Natural killer cell (primary cell): ENCODE results near the gene SYNJ2. TPM values are rescaled to one million over a fixed set of nuclear protein-coding genes. Genes with fewer than 3 reads are reported as not detected.

Experiments
- ATAC-seq, 3 donors: fragments of 150-1000 bp in 2 of 3; fragments of 200-7000 bp in 1 of 3; cut with Tn5 transposase; 1 replicate in 1 of 3; 2 replicates in 2 of 3; pipeline ENCODE4 v1.10.0; 2021; ENCODE audit warnings: mild to moderate bottlenecking in 2 of 3, moderate library complexity in 2 of 3
- DNase-seq, 2 donors: peaks; one replicate each; pipeline versions ENCODE4 v3.0.0 to v3.0.0-alpha.2; 2013 to 2021; ENCODE audit warnings: mixed read lengths in 1 of 2
- H3K27ac ChIP-seq: one replicate; pipeline ENCODE4 v1.5.1; 2013; ENCODE audit warnings: mild to moderate bottlenecking, low read length
- H3K27me3 ChIP-seq: one replicate; pipeline ENCODE4 v1.6.1; 2013; ENCODE audit warnings: low read length; ENCODE audit not compliant: control insufficient read depth, insufficient read depth
- H3K36me3 ChIP-seq: one replicate; pipeline ENCODE4 v1.6.1; 2013; ENCODE audit warnings: low read length; ENCODE audit not compliant: control insufficient read depth, insufficient read depth
- H3K4me1 ChIP-seq: one replicate; pipeline ENCODE4 v1.6.1; 2013; ENCODE audit warnings: low read length; ENCODE audit not compliant: control insufficient read depth, insufficient read depth
- H3K4me3 ChIP-seq: one replicate; pipeline ENCODE4 v1.5.1; 2013; ENCODE audit warnings: low read length
- H3K9me3 ChIP-seq: one replicate; pipeline ENCODE4 v1.6.1; 2013; ENCODE audit warnings: low read length; ENCODE audit not compliant: control insufficient read depth, insufficient read depth
- H3K27ac Mint-ChIP-seq, 2 donors: one replicate each; pipeline ENCODE4 v1.8.0; 2022; ENCODE audit warnings: mild to moderate bottlenecking in 2 of 2, mixed read lengths in 2 of 2, moderate library complexity in 1 of 2
- H3K27me3 Mint-ChIP-seq, 2 donors: one replicate each; pipeline ENCODE4 v1.8.0; 2022; ENCODE audit warnings: low read depth in 2 of 2, mixed read lengths in 2 of 2
- H3K36me3 Mint-ChIP-seq: one replicate; pipeline ENCODE4 v1.8.0; 2022; ENCODE audit warnings: mixed read lengths
- H3K4me1 Mint-ChIP-seq, 2 donors: one replicate each; pipeline ENCODE4 v1.8.0; 2022; ENCODE audit warnings: mixed read lengths in 2 of 2
- H3K4me3 Mint-ChIP-seq: one replicate; pipeline ENCODE4 v1.8.0; 2022; ENCODE audit warnings: mild to moderate bottlenecking, moderate library complexity, mixed read lengths
- H3K9me3 Mint-ChIP-seq, 2 donors: one replicate each; pipeline ENCODE4 v1.8.0; 2022; ENCODE audit warnings: mixed read lengths in 2 of 2
- CTCF ChIP-seq: fragments of 200-600 bp; IDR thresholded peaks from one replicate; pipeline ENCODE4 v1.8.0; 2022; ENCODE audit warnings: antibody characterized with exemption
- WGBS: methylation state at CpG from one replicate; pipeline ENCODE4 v1.1.7; 2013; ENCODE audit warnings: missing lambda C conversion rate; ENCODE audit not compliant: insufficient coverage; 5-methylcytosine and 5-hydroxymethylcytosine counted together
- intact Hi-C: fragments of 100-400 bp; cut with micrococcal nuclease; formaldehyde crosslinking; loops from one replicate; pipeline ENCODE4 v1.14.2; 2022
- total RNA-seq, 4 donors: library from RNA; stranded (reverse); fragments of 120-200 nt in 1 of 4; gene quantifications; one replicate each; pipeline versions ENCODE4 v1.2.3 to v1.2.4, GENCODE V29; 2013 to 2022

Gene SYNJ2
- total RNA-seq, 3 donors from 2014 or later (not counting 1 experiment from before 2014, with no cell fraction given) = 24.4 to 47.0 (median 28.0) TPM

GRCh38 chr6:158002249-158002950, 20.7 kb downstream of the SYNJ2 start:
- Histone ChIP-seq H3K4me3 (no peak overlapping the region), H3K36me3 (no peaks in the 10 kb centered on the region), H3K27me3 (no peaks in the 10 kb centered on the region), H3K27ac (no peak overlapping the region), H3K4me1 (peaks cover 17% of the 10 kb centered on the region), H3K9me3 (no peaks in the 10 kb centered on the region)
- no peak for TF ChIP-seq CTCF
- Mint-ChIP-seq H3K27ac (peak overlapping the region; percentile 77 to 79), H3K4me1 (peaks cover 64 to 70% of the 10 kb centered on the region in 2 donors), H3K36me3 (no peaks in the 10 kb centered on the region), H3K4me3 (no peak overlapping the region), H3K9me3 (no peaks in the 10 kb centered on the region), H3K27me3 (no peaks in the 10 kb centered on the region)
- ATAC-seq = peak in 1 of 3 donors; percentile 22
- no peak for DNase-seq
- WGBS = 91% methylated on average over 6 of the region's 6 CpGs
- intact Hi-C loops = no loop called here

GRCh38 chr6:158002951-158003853, 21.5 kb downstream of the SYNJ2 start:
- peak overlapping the region; percentile 77 to 79 for H3K27ac Mint-ChIP-seq
- ATAC-seq (peak; percentile 36 to 61 (median 42)), DNase-seq (peak in 1 of 2 donors; percentile 29)
- Histone ChIP-seq H3K36me3 (no peaks in the 10 kb centered on the region), H3K4me3 (no peak overlapping the region), H3K27ac (no peak overlapping the region), H3K4me1 (peaks cover 19% of the 10 kb centered on the region), H3K27me3 (no peaks in the 10 kb centered on the region), H3K9me3 (no peaks in the 10 kb centered on the region)
- peaks cover 64 to 77% of the 10 kb centered on the region in 2 donors for H3K4me1 Mint-ChIP-seq
- intact Hi-C loops = no loop called here
- 63% methylated on average over 15 of the region's 15 CpGs for WGBS
- no peak for TF ChIP-seq CTCF
- no peaks in the 10 kb centered on the region for H3K27me3 Mint-ChIP-seq
- no peaks in the 10 kb centered on the region for H3K36me3 Mint-ChIP-seq
- H3K9me3 Mint-ChIP-seq = no peaks in the 10 kb centered on the region
- H3K4me3 Mint-ChIP-seq = no peak overlapping the region

- no peak overlapping the region for H3K4me3 ChIP-seq
- peak overlapping the region; percentile 77 to 79 for H3K27ac Mint-ChIP-seq
- no peaks in the 10 kb centered on the region for H3K9me3 Mint-ChIP-seq
- no peak overlapping the region for H3K27ac ChIP-seq
- no peaks in the 10 kb centered on the region for H3K36me3 Mint-ChIP-seq
- H3K4me1 Mint-ChIP-seq = peaks cover 64 to 81% of the 10 kb centered on the region in 2 donors
- no peak overlapping the region for H3K4me3 Mint-ChIP-seq
- H3K9me3 ChIP-seq = no peaks in the 10 kb centered on the region
- TF ChIP-seq CTCF = no peak
- no peaks in the 10 kb centered on the region for H3K36me3 ChIP-seq
- intact Hi-C loops = loop anchor here (2.0 kb wide), 1 partner anchor 13 kb away; no protein-coding TSS in a partner anchor
- H3K4me1 ChIP-seq = peaks cover 28% of the 10 kb centered on the region
- no peaks in the 10 kb centered on the region for H3K27me3 ChIP-seq
- no peak for ATAC-seq
- no peaks in the 10 kb centered on the region for H3K27me3 Mint-ChIP-seq
- WGBS = 83% methylated on average over 10 of the region's 10 CpGs
- DNase-seq = no peak
Measured at GRCh38 chr6:158003910-158004700, 22.4 kb downstream of the SYNJ2 start.
